Measurements from ENCODE around the gene QPCT. TPM values are rescaled to one million over a fixed set of nuclear protein-coding genes. Genes with fewer than 3 reads are reported as not detected.
A peak's percentile ranks its signal among the peaks of the same experiment; 100 is the strongest.

Gene QPCT
- total RNA-seq, 2 experiments from 2014 or later = 3.5 to 52.6 TPM

DNA sequence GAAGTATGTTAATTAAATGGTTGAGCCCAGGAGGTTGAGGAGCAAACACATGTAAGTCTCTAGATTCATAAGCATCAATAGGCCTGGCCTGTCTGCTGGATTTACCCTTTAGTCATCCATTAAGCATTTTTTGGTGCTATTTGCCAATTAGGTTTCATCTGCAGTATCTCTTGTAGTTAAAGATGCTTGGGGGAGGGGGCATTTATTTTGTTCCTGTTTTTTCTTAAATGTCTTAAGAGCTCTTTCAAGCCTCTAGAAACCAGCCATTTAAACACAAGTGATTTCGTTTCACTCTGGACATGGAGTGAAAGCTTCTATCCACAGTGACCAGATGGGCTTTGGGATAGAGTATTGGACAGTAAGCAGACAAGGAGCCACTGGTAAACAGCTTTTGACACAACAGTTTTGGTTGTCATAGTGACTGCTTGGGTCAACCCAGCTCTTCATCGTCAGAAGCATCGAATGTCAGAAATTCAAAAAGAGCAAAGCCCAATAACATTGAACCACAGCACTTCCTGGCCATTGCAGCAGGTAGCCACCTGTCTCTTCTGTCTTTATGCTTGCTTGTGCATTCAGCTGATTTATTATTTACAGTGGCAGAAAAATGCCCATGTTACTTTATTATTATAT is 4.9 kb downstream of the QPCT start:
- Histone ChIP-seq H3K9me2 (ENCODE audit: insufficient read depth, low read length) (no peaks in the 10 kb centered on the region), H3K4me1 (ENCODE audit: insufficient read depth, low read length, poor library complexity, severe bottlenecking) (peaks cover 71% of the 10 kb centered on the region), H3K27ac (ENCODE audit: low read depth, low read length, poor library complexity, severe bottlenecking) (peak overlapping the region; percentile 43), H3K4me2 (ENCODE audit: low read length) (peak overlapping the region; percentile 65), H2AFZ (ENCODE audit: low read length) (peak overlapping the region; percentile 79), H4K20me1 (ENCODE audit: insufficient read depth, low read length) (no peaks in the 10 kb centered on the region), H3K9me3 (ENCODE audit: low read length) (no peaks in the 10 kb centered on the region), H3K36me3 (ENCODE audit: insufficient read depth, low read length) (no peaks in the 10 kb centered on the region), H3K4me3 (ENCODE audit: low read depth, low read length, poor library complexity, severe bottlenecking) (peak overlapping the region; percentile 25), H3K79me2 (ENCODE audit: insufficient read depth, low read depth, low read length) (no peaks in the 10 kb centered on the region)
- ChIA-PET CTCF (ENCODE audit: unreplicated experiment) (interaction anchor here (1.1 to 1.4 kb wide), 3 partner anchors 9 to 28 kb away, joined by 3 to 5 read pairs (median 3); no protein-coding TSS in a partner anchor), POLR2A (interaction anchor here (1.0 to 10.2 kb wide), 15 partner anchors 8 to 1402 kb away, joined by 3 to 210 read pairs (median 6); partner anchors contain the start of genes PRKD3 and SRSF7)
- BruUV-seq (replicated peaks) = no TSS peak
- DNase-seq (ENCODE audit: low spot score) = peak; percentile 52
- no peak for TF ChIP-seq CTCF (conservative IDR thresholded peaks at IDR 0.05; ENCODE audit: low read length)
- TF ChIP-seq EZH2phosphoT487 (IDR thresholded peaks at IDR 0.05; ENCODE audit: borderline replicate concordance, low read depth, low read length) = no peak
- intact Hi-C loops (cut with micrococcal nuclease; ENCODE audit: unreplicated experiment) = no loop called here

DNA sequence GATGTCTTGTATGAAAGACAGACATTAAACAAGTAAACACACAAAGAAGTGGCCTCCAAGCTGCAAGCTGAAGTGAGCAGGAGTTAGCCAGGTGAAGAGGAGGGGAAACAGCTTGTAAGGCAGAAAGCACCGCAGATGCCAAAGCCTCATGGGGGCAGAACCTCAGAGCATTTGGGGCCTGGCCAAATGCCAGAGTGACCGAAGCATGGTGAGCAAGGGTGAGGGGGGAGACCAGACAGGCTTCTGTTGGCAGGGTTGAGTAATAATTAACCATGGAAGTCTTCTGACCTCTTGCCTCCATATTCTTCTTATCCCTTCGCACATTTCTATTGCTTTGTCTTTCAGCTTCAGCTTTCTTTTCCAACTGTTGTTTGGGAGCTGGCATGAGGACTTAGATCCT is 5.6 kb downstream of the QPCT start:
- Histone ChIP-seq H3K36me3 (ENCODE audit: insufficient read depth, low read length) (no peaks in the 10 kb centered on the region), H3K27ac (ENCODE audit: low read depth, low read length, poor library complexity, severe bottlenecking) (peak overlapping the region; percentile 43), H3K4me3 (ENCODE audit: low read depth, low read length, poor library complexity, severe bottlenecking) (no peak overlapping the region), H4K20me1 (ENCODE audit: insufficient read depth, low read length) (no peaks in the 10 kb centered on the region), H2AFZ (ENCODE audit: low read length) (peak overlapping the region; percentile 79), H3K9me3 (ENCODE audit: low read length) (no peaks in the 10 kb centered on the region), H3K79me2 (ENCODE audit: insufficient read depth, low read depth, low read length) (no peaks in the 10 kb centered on the region), H3K4me1 (ENCODE audit: insufficient read depth, low read length, poor library complexity, severe bottlenecking) (peaks cover 71% of the 10 kb centered on the region), H3K4me2 (ENCODE audit: low read length) (peak overlapping the region; percentile 65), H3K9me2 (ENCODE audit: insufficient read depth, low read length) (no peaks in the 10 kb centered on the region)
- TF ChIP-seq CTCF (conservative IDR thresholded peaks at IDR 0.05; ENCODE audit: low read length) (no peak), EZH2phosphoT487 (IDR thresholded peaks at IDR 0.05; ENCODE audit: borderline replicate concordance, low read depth, low read length) (no peak)
- TSS peak; percentile 41 for BruUV-seq (replicated peaks)
- intact Hi-C loops (cut with micrococcal nuclease; ENCODE audit: unreplicated experiment) = no loop called here
- CTCF ChIA-PET (ENCODE audit: unreplicated experiment) = interaction anchor here (0.6 to 1.4 kb wide), 5 partner anchors 9 to 37 kb away, joined by 3 to 5 read pairs (median 3); no protein-coding TSS in a partner anchor
- DNase-seq (ENCODE audit: low spot score) = peak; percentile 63
- POLR2A ChIA-PET = interaction anchor here (0.6 to 10.2 kb wide), 15 partner anchors 8 to 304 kb away, joined by 3 to 210 read pairs (median 8); partner anchors contain the start of gene PRKD3

- intact Hi-C loops (cut with micrococcal nuclease; ENCODE audit: unreplicated experiment) = loop anchor here (2.0 kb wide), 1 partner anchor 22 kb away; no protein-coding TSS in a partner anchor
- DNase-seq (ENCODE audit: low spot score) = no peak
- H2AFZ ChIP-seq (ENCODE audit: low read length) = no peak overlapping the region
- no peaks in the 10 kb centered on the region for H3K9me3 ChIP-seq (ENCODE audit: low read length)
- TF ChIP-seq EZH2phosphoT487 (IDR thresholded peaks at IDR 0.05; ENCODE audit: borderline replicate concordance, low read depth, low read length) (no peak), CTCF (conservative IDR thresholded peaks at IDR 0.05; ENCODE audit: low read length) (no peak)
- H3K36me3 ChIP-seq (ENCODE audit: insufficient read depth, low read length) = no peaks in the 10 kb centered on the region
- no peaks in the 10 kb centered on the region for H3K79me2 ChIP-seq (ENCODE audit: insufficient read depth, low read depth, low read length)
- H3K9me2 ChIP-seq (ENCODE audit: insufficient read depth, low read length) = no peaks in the 10 kb centered on the region
- CTCF ChIA-PET (ENCODE audit: unreplicated experiment) = no interaction called here
- no TSS peak for BruUV-seq (replicated peaks)
- H3K4me1 ChIP-seq (ENCODE audit: insufficient read depth, low read length, poor library complexity, severe bottlenecking) = peaks cover 73% of the 10 kb centered on the region
- POLR2A ChIA-PET = interaction anchor here (0.5 to 10.2 kb wide), 8 partner anchors 8 to 55 kb away, joined by 3 to 210 read pairs (median 4); partner anchors contain the start of gene PRKD3
- H3K4me3 ChIP-seq (ENCODE audit: low read depth, low read length, poor library complexity, severe bottlenecking) = no peak overlapping the region
- peak overlapping the region; percentile 16 for H3K27ac ChIP-seq (ENCODE audit: low read depth, low read length, poor library complexity, severe bottlenecking)
- no peaks in the 10 kb centered on the region for H4K20me1 ChIP-seq (ENCODE audit: insufficient read depth, low read length)
- peak overlapping the region; percentile 70; the same call in 1 of the 2 replicates for H3K4me2 ChIP-seq (ENCODE audit: low read length)
These were observed 10.1 kb downstream of the QPCT start for GRCh38 chr2:37354531-37354930.
